Stimulated activated CD8-positive, alpha-beta memory T cell treated with anti-CD3 and anti-CD28 coated beads, Interleukin-15, amount 100 ng/mL, for 24 hours (primary cell): Measurements from ENCODE around the gene C1orf226.

Experiments
- DNase-seq: peaks from one replicate; pipeline ENCODE4 v3.0.0-alpha.2; 2020; ENCODE audit warnings: low read depth

The C1orf226 gene

GRCh38 chr1:162365284-162366020 is 16.1 kb upstream of the C1orf226 start:
- DNase-seq, result no peak

DNA sequence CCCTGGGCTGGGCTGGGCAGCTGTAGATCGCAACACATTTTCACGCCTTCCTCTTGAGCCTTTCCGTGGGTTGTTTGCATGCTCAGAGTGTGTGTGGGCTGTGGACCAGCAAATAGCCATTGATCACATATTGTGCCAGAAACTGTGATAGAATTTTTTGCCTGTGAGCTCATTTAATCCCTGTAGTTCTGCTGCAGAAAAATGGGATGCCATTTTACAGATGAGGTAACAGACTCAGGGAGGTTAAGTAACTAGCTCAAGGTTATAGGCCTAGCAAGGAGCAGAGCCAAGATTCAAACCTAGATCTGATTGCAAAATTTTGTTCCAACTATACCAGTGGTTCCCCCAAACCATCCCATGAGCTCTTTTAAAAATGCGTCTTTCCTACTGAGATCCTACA is 15.4 kb upstream of the C1orf226 start:
- DNase-seq, result no peak

DNA sequence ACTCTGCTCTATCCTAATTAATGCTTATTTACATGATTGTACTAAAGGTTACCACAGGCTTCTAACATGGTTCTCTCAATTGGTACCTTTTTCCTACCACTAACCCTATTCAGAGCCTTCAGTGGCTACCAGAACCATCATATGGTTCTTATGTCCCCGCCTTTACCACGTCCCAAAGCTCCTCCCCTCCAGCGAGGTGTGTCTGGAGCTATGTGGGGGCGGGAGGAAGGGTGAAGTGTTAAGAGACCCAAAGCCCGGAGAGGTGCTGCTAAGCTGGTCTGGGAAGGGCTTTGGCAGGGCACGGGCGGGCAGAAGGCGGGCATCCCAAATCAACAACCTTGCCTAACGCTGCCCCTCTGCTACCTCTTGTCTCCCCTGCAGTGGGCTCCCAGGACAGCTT is 14.9 kb upstream of the C1orf226 start:
- no peak for DNase-seq

- DNase-seq, result no peak
Measured at GRCh38 chr1:162367073-162367472, 14.5 kb upstream of the C1orf226 start.

DNA sequence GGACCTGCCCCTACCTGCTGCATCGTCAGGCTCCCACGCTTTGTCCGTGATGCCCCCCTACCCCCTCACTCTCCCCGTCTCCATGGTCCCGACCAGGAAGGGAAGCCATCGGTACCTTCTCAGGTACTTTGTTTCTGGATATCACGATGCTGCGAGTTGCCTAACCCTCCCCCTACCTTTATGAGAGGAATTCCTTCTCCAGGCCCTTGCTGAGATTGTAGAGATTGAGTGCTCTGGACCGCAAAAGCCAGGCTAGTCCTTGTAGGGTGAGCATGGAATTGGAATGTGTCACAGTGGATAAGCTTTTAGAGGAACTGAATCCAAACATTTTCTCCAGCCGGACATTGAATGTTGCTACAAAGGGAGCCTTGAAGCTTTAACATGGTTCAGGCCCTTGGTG is 13.8 kb upstream of the C1orf226 start:
- DNase-seq, result no peak

DNA sequence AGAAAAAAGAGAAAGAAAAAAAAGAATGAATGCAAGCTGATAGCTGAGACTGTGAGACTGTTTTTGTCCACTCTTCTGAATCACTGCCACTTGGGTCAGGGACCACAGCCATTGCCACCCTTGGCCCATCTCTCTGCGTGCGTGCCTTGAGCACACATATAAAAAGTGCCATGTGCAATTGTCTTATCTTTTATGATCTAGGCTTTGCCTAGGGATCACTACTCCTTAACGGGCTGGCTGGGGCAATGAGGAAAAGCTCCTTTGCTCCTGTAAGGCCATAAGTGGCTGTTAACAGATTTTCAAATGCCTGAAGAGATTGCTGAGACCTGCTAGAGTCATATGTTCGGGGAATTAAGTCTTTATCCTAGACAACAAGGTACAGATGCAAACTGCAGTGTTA is 13.1 kb upstream of the C1orf226 start:
- no peak for DNase-seq

GRCh38 chr1:162369571-162369970 is 12.0 kb upstream of the C1orf226 start:
- DNase-seq, result no peak

GRCh38 chr1:162370161-162370560 is 11.4 kb upstream of the C1orf226 start:
- DNase-seq, result no peak

GRCh38 chr1:162370721-162371120 is 10.8 kb upstream of the C1orf226 start:
- no peak for DNase-seq

GRCh38 chr1:162371611-162372010 is 9.9 kb upstream of the C1orf226 start:
- DNase-seq, result no peak

DNA sequence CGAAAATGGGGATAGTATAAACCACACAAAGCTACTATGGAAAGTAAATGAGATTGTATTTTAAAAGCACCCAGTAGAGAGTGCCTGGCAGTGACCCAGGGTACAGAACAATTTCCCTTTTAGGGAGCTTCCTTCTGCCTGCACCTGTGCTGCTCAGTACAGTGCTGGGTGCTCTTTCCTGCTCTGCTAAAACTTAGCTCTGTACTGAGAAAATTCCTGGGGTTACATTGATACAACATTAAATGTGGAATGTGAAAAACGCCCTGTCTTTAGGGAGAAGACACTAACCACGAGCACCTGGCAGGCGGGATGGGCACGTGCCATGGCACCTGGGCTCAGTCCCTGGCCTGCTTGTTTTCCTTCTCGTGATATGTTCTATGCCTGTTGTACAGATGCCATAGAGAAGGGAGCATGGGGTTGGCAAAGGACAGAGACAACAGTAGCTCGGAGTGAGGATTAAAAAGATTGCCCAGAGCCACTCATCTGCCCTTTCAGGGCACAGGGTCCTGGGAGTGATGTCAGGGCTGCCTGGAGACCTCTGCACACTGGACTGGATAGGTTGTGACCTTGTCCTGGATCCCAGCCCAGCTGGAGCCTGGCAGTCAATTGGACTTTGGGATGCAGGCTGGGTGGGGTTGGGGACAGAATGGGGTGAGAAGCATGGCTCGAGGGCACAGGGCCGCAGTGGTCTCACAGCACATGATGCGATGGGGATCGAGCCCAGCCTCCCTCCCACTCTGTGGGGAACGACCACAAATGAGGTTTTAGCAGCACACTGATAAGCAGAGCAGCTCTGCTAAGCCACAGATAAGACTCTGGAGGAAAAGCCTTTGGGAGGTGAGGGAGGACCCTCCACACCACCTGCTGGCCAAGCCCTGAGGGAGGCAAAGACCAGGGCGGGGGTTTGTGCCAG is 9.1 kb upstream of the C1orf226 start:
- no peak for DNase-seq

- DNase-seq, result no peak
Measured at GRCh38 chr1:162373072-162373427, 8.5 kb upstream of the C1orf226 start.

DNA sequence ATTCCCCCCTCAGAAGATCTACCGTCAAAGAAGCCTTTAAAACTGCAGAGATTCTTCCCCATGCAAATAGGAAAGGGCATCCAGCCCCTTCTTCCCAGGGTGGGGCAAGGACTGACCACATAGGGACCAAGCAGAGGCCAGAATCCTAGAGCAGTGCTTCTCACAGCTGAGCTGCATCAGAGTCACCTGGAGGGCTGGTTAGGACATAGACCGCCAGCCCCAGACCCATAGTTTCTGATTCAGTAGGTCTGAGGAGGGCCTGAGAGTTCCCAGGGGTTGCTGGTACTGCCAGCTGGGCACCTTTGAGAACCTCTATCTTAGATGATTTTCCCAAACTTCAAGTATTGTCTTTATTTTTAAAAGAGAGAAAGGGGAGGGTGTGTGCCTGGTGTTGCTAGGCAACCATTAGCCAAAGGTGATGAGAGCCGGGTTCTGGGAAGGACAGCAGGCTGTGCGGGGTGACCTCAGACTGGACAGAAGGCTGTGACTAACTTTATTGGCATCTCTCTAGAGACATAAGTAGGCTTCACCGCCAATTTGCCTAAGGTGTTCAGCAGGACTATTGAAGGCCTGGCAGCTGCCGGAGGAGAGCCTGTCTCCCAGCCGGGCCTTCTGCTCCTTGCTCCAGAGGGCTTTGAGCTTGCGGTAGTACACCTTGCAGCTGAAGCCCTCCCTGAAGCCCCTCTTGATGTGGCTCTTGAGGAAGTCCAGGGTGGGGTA is 7.8 kb upstream of the C1orf226 start:
- no peak for DNase-seq

DNA sequence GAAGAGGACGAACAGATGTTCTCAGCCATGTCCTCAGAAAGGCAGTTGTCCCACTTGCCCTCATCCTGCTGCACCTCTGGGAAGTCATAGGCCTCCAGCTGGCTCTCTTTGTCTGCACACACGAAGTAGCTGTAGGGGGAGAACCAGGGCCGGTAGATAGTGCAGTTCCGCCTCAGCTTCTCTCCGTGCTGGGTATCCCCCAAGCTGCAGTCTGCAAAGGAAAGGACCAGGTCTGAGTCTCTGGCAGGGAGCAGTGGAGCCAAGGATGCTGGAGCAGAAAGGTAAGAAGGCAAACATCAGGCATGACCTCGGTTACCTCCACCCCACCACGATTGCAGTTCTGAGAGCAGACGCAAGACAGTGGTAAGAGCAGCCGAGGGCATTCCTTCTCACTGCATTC is 7.1 kb upstream of the C1orf226 start:
- no peak for DNase-seq

DNA sequence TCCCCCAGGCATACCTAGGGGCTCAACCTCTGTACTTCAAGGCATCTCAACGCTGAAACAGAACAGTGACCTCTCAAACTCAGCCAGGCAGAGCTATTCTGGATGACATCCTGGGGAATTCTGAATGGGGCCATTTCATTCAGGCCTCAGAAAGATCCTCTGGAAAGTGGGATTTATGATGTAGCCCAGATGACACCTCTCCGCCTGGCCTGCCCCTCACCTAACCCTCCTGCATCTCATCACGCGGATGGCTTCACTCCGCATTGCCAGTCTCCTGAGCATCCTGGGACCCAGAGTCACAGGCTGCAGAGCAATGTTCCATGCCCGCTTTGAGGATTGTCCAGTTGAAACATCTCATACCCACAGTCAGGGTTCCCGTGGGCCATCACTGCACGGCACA is 6.1 kb upstream of the C1orf226 start:
- no peak for DNase-seq

GRCh38 chr1:162376691-162377090 is 4.8 kb upstream of the C1orf226 start, which contains the start of gene SPATA46:
Gene SPATA46 (minus strand): TSS chr1:162376854. CDS start chr1:162376790, 64 bp downstream.
- no peak for DNase-seq

- no peak for DNase-seq
Measured at GRCh38 chr1:162380061-162380846, 1.3 kb upstream of the C1orf226 start.

DNA sequence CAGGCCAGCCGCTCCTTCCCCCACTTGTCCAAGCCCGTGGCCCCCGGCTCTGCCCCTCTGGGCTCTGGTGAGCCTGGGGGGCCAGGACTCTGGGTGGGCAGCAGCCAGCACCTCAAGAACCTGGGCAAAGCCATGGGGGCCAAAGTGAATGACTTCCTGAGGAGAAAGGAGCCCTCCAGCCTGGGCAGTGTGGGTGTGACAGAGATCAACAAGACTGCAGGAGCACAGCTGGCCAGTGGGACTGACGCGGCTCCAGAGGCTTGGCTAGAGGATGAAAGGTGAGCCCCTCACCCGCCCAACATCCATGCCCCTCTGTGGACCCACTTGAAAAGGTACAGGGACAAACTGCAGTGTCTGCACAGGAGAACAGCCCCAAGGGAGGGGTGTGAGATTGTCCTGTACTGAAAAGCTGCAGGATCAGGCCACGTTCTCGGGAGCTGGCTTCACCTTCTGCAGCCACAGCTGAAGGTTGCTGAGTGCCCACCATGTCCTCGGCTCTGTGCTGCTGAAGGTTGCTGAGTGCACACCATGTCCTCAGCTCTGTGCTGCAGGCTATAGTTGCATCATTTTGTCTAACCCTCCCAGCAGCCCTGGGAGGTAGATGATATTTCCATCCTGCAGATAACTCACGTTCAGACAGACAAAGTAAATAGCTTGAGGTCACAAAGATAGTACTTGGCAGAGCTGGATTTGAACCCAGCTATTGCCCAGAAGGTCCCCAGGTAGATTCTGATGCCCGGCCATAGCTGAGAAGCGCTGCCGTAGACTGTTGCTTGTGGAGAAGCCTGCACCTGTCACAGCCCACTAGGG is 618 bp downstream of the C1orf226 start:
- no peak for DNase-seq

- no peak for DNase-seq
Measured at GRCh38 chr1:162383091-162383490, 1.6 kb downstream of the C1orf226 start.

DNA sequence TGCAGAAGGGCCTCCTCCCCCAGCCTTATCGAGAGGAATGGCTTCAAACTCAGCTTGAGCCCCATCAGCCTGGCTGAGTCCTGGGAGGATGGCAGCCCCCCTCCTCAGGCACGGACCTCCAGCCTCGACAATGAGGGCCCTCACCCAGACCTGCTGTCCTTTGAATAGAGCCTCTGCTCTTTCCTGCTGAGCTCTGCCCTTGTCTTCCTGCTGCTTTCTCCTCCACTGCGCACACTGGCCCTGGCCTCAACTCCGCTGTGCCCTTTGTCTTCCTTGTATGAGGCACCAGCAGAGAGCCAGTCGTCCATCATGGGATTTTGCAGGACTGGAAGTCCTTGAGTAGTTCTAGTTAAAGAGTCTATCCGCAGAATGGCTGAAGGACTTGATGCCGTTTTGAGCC is 2.0 kb downstream of the C1orf226 start:
- no peak for DNase-seq

GRCh38 chr1:162384116-162384515 is 2.6 kb downstream of the C1orf226 start:
- no peak for DNase-seq
